GM21367 (cell line): Measurements from ENCODE around the gene ZNF106.

ENCODE experiments used
- ATAC-seq: cut with Tn5 transposase; IDR thresholded peaks from one replicate; pipeline ENCODE4 v1.9.1; 2021; ENCODE audit not compliant: unreplicated experiment

The ZNF106 gene

DNA sequence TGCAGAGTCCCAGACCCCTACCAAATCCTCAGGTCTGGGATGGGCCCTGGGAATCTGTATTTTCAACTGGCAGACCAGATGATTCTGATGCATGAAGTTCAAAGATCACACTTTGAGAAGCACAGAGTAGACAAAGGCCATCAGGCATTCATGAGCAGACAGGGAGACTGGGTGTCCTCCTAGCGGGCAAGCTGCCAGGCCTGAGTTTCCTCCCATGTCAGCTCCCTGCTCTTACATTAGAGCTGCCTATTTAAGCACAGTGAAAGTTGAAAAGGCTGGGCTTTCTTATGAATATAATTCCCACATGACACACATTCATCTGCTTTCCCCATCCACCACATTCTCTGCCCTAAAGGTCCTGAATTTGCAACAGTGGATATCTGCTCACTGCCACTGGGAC, 117.7 kb downstream of the ZNF106 start:
- no peak for ATAC-seq

DNA sequence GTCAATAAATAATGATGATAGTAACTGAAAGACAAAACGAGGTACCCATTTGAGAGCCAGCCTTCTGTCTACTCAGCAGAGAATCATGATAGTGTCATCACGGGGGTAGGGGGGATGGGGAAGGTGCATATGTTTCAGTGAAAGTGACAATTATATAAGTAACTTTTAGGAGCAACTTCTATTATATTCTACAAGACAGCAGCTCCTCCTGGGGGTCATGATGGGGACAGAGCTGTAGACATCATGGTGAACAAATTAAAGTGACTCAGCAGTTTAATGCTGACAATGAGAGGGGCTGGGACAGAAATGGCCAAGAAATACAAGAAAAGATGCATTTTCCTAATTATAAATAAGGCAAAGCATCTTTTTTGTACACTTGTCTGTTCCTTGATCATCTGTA, 119.8 kb downstream of the ZNF106 start:
- ATAC-seq, result no peak

DNA sequence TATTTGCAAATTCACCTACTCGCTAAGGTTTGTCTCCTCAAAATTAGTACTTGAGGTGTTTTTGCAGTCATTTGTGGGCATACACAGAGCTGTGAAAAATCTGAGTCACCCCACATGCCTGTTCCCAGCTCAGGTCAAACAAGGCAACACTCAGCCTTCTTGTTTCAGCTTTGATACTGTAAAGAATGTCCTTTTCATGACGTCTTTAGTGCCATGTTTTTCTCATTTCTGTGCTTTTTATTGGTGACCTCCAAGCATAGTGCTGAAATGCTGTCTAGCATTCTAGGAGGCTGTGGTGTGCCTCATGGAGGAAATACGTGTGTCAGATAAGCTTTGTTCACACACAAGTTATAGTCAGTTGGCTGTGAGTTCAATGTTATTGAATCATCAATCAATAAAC, 122.8 kb downstream of the ZNF106 start:
- ATAC-seq, result no peak

DNA sequence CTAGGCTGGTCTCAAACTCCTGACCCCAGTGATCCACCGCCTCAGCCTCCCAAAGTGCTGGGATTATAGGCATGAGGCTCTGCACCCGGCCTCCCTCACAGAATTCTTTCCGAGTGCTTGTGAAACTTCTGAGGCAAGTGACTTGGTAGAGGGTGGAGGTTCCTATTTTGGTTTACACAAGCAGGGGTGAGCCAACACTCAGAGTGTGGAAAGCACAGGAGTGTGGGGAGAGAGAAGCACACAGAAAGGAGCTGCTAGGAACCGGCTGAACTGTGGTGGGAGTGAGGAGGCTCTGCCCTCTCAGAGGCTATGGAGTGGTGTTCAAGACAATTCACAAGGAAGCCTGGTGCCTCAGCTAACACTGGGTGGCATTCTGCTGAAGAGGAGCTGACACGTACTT, 123.9 kb downstream of the ZNF106 start:
- ATAC-seq, result no peak

DNA sequence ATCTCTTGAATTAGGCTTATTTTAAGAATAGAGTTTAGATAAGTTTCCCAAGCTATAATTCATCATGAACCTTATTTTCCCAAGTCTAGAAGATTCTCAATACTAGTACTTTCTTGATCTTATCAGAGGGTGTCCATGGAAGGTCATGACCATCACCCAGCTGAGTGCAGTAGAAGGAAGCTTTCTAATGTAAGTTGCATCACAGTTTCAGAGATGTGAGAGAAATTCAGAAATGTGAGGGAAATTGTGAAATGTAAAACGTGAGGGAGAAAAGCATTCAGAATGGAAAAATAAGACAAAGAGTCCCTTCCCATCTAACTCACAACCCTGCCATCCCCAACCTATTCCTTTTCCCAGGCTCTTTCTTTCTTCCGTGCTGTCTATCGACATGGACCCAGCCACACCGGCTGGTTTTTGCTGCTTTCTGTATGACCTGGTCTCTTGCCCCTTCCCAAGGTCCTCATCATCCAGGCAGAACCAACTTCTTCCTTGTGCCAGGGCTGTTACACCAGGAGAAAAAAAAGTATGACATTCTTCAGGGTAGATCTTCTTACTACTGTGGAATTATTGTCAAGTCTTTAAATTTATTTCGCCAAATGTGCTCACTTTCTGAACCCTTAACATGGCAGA, 124.9 kb downstream of the ZNF106 start:
- ATAC-seq, result no peak

DNA sequence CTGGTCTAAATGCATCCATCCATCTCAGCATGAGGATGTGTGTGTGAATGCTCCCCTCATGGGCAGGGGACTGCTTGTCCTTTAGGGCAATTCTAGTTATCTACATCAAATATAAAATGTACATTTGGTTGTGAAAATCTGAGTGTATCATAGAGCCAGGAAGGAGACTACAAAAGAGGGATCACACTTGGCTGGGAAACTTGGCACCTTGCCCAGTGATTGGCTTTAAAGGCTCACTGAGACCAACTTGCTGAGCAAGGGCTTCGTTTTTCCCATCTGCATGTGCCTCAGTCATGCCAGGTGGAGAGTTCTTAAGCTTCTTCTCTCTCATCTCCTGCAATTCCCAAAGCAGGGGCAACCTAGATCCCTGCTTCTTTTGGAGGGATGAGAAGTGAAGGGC, 126.4 kb downstream of the ZNF106 start:
- no peak for ATAC-seq

DNA sequence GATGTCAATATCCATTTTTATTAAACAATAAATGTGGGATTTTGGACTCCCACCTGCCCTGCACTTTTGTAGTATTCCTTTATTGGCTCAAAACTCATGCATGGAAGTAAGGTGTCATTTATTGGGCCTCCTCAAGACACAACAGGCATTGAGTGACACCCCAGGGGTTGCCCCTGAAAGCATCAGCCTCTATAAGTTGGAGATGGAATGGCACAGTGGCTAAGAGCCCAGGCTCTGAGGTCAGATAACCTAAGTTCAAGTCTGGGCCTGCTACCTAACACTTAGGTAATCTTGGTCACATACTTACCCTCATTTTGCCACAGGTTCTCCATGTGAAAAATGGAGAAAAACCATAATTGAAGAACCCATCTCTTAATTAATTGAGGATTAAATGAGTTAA, 127.0 kb downstream of the ZNF106 start:
- no peak for ATAC-seq

DNA sequence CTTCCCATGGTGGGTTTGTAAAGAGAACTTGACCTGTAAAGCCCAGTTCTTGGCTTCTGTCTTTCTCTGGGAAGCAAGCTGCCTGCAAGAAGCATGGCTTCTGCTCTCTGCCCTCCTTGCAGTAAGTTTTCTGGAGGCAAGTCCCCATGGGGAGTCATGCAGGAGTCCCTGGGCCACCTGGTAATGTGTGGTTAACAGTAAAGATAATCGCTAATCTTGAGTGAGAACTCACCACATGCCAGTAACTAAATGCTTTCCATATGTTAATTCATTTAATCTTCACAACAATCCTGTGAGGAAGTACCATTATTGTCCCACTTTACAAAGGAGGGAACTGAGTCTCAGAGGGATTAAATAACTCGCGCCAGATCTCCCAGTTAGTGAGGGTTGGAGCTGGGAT, 127.5 kb downstream of the ZNF106 start:
- no peak for ATAC-seq
